Ascending aorta (tissue), 2 donors: ENCODE results near the gene ADGRL3. TPM values are rescaled to one million over a fixed set of nuclear protein-coding genes. Genes with fewer than 3 reads are reported as not detected.

Source experiments
- DNase-seq, 2 donors: peaks; one replicate each; pipeline ENCODE4 v3.0.0-alpha.2; 2019; ENCODE audit warnings: low spot score in 2 of 2
- H3K27ac ChIP-seq, 2 donors: fragments of 200-600 bp; sonication (generic); one replicate each; pipeline ENCODE4 v1.5.1; 2016 to 2017; ENCODE audit warnings: mild to moderate bottlenecking in 1 of 2
- H3K27me3 ChIP-seq: fragments of 200-600 bp; sonication (generic); one replicate; pipeline ENCODE4 v1.5.1; 2017
- H3K36me3 ChIP-seq, 2 donors: fragments of 200-600 bp; sonication (generic); one replicate each; pipeline ENCODE4 v1.5.1; 2016
- H3K4me1 ChIP-seq, 2 donors: fragments of 200-600 bp; sonication (generic); one replicate each; pipeline ENCODE4 v1.5.1; 2016 to 2017; ENCODE audit warnings: mild to moderate bottlenecking in 1 of 2
- H3K4me3 ChIP-seq, 2 donors: fragments of 200-600 bp; sonication (generic); one replicate each; pipeline ENCODE4 v1.5.1; 2016 to 2017; ENCODE audit warnings: mild to moderate bottlenecking in 1 of 2
- H3K9me3 ChIP-seq, 2 donors: fragments of 200-600 bp; sonication (generic); one replicate each; pipeline ENCODE4 v1.5.1; 2016
- CTCF ChIP-seq, 3 experiments: fragments of 200-600 bp in 2 of 3; fragments of 450-650 bp in 1 of 3; sonication (generic) in 2 of 3; IDR thresholded peaks; one replicate each; pipeline ENCODE4 v1.5.1; 2016 to 2019; ENCODE audit warnings: antibody characterized with exemption in 3 of 3, mild to moderate bottlenecking in 1 of 3, moderate library complexity in 1 of 3
- intact Hi-C: fragments of 100-400 bp; cut with DNase I; formaldehyde crosslinking; loops from one replicate; pipeline ENCODE4 v1.15.1; 2023
- total RNA-seq: library from RNA; depleted of rRNA; stranded (reverse); fragments of >200 nt; gene quantifications from one replicate; pipeline ENCODE4 v1.1.0, GENCODE V29; 2016

ADGRL3 gene
- total RNA-seq, 1 donor from 2014 or later = 22.2 TPM

- Histone ChIP-seq H3K4me1 (no peaks in the 10 kb centered on the region), H3K27me3 (no peaks in the 10 kb centered on the region), H3K36me3 (no peaks in the 10 kb centered on the region), H3K9me3 (no peaks in the 10 kb centered on the region), H3K4me3 (no peak overlapping the region), H3K27ac (no peak overlapping the region)
- no peak for TF ChIP-seq CTCF (IDR thresholded peaks at IDR 0.05)
- no peak for DNase-seq
- intact Hi-C loops = no loop called here
Measured at GRCh38 chr4:61663310-61663709, 463.2 kb downstream of the ADGRL3 start.

DNA sequence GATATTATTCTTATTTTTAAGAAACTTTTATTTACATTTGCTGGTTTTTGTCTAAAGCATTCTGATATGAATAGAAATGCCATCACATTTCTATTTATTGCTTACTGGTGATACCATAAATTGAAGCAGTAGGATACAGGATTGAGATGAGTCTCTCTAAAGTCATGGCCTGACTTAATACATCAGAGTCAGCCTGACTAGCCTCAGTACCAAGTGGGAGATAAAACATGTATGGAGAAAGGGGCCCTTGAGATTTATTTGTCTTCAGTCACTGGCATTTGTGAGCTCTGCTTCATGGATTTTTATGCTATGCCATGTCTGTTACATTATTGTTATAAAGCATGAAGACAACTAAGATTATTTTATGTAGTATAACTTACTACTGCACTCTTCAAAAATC, 465.5 kb downstream of the ADGRL3 start:
- no peak overlapping the region for H3K27ac ChIP-seq
- intact Hi-C loops = no loop called here
- H3K27me3 ChIP-seq = no peaks in the 10 kb centered on the region
- H3K4me1 ChIP-seq = no peaks in the 10 kb centered on the region
- no peaks in the 10 kb centered on the region for H3K36me3 ChIP-seq
- no peak overlapping the region for H3K4me3 ChIP-seq
- peaks cover 0 to 4% of the 10 kb centered on the region in 2 donors for H3K9me3 ChIP-seq
- no peak for DNase-seq
- TF ChIP-seq CTCF (IDR thresholded peaks at IDR 0.05) = no peak

DNA sequence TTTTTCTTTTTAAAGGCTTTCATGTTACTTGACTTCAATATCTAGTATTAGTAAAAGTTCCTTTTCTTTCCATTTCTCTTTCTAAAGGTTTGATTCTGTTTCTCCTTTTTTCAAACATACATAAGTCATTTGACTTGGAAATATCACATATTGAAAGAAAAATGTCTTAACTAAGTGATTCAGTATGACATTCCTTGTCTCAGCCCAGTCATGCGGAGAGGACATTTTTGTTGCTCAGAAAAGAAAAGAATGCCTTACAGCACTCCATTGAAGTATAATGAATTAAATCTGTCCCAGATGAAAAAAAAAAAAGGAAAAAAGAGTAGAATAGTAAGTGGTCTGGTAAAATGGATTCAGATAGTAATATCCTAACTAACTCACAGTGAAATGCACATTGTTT, 466.1 kb downstream of the ADGRL3 start:
- Histone ChIP-seq H3K36me3 (no peaks in the 10 kb centered on the region), H3K27ac (no peak overlapping the region), H3K27me3 (no peaks in the 10 kb centered on the region), H3K4me3 (no peak overlapping the region), H3K9me3 (peaks cover 0 to 6% of the 10 kb centered on the region in 2 donors), H3K4me1 (no peaks in the 10 kb centered on the region)
- TF ChIP-seq CTCF (IDR thresholded peaks at IDR 0.05) = no peak
- intact Hi-C loops = no loop called here
- no peak for DNase-seq

- intact Hi-C loops = no loop called here
- no peak for DNase-seq
- Histone ChIP-seq H3K4me1 (no peaks in the 10 kb centered on the region), H3K4me3 (no peak overlapping the region), H3K27me3 (no peaks in the 10 kb centered on the region), H3K36me3 (no peaks in the 10 kb centered on the region), H3K27ac (no peak overlapping the region), H3K9me3 (peaks cover 0 to 6% of the 10 kb centered on the region in 2 donors)
- no peak for TF ChIP-seq CTCF (IDR thresholded peaks at IDR 0.05)
Measured at GRCh38 chr4:61671599-61671998, 471.5 kb downstream of the ADGRL3 start.

DNA sequence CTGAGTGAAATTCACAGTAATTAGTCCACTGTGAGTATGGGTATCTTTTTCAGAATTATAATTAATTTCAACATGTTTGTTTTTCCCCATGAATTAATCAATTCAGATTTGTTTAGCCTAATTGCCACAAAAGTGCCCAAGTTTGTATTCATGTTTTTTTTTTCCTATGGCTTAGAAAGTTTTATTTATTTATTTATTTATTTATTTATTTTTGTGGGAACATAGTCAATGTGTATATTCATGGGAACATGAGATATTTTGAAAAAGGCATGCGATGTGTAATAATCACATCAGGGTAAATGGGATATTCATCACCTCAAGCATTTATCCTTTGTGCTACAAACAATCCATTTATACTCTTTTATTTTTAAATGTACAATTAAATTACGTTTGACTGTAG, 475.3 kb downstream of the ADGRL3 start:
- H3K27me3 ChIP-seq = no peaks in the 10 kb centered on the region
- no peak overlapping the region for H3K27ac ChIP-seq
- H3K4me3 ChIP-seq = no peak overlapping the region
- TF ChIP-seq CTCF (IDR thresholded peaks at IDR 0.05) = no peak
- H3K36me3 ChIP-seq = no peaks in the 10 kb centered on the region
- peaks cover 0 to 3% of the 10 kb centered on the region in 2 donors for H3K9me3 ChIP-seq
- DNase-seq = no peak
- H3K4me1 ChIP-seq = no peaks in the 10 kb centered on the region
- intact Hi-C loops = no loop called here

- H3K27ac ChIP-seq = no peak overlapping the region
- intact Hi-C loops = no loop called here
- no peak for DNase-seq
- no peaks in the 10 kb centered on the region for H3K27me3 ChIP-seq
- no peaks in the 10 kb centered on the region for H3K4me1 ChIP-seq
- no peaks in the 10 kb centered on the region for H3K36me3 ChIP-seq
- no peaks in the 10 kb centered on the region for H3K9me3 ChIP-seq
- no peak for TF ChIP-seq CTCF (IDR thresholded peaks at IDR 0.05)
- no peak overlapping the region for H3K4me3 ChIP-seq
Measured at GRCh38 chr4:61678297-61678696, 478.2 kb downstream of the ADGRL3 start.
